Measurements from ENCODE around the gene DMP1. TPM values are rescaled to one million over a fixed set of nuclear protein-coding genes. Genes with fewer than 3 reads are reported as not detected.

Gene DMP1
- total RNA-seq, 1 experiment from 2014 or later, result not detected

Other genes starting within 250 kb of the DMP1 start
- gene NUDT9, start 227.7 kb upstream of the DMP1 start, total RNA-seq (2021; ENCODE audit: unreplicated experiment), result 13.5 TPM
- 0.96 TPM for gene SPARCL1, start 120.9 kb upstream of the DMP1 start, total RNA-seq (2021; ENCODE audit: unreplicated experiment)
- gene DSPP, start 41.8 kb upstream of the DMP1 start, total RNA-seq (2021; ENCODE audit: unreplicated experiment), result not detected
- gene IBSP, start 149.3 kb downstream of the DMP1 start, total RNA-seq (2021; ENCODE audit: unreplicated experiment), result not detected
- gene MEPE, start 182.7 kb downstream of the DMP1 start, total RNA-seq (2021; ENCODE audit: unreplicated experiment), result not detected